Measurements from ENCODE around the gene GIT2.

Gene GIT2

DNA sequence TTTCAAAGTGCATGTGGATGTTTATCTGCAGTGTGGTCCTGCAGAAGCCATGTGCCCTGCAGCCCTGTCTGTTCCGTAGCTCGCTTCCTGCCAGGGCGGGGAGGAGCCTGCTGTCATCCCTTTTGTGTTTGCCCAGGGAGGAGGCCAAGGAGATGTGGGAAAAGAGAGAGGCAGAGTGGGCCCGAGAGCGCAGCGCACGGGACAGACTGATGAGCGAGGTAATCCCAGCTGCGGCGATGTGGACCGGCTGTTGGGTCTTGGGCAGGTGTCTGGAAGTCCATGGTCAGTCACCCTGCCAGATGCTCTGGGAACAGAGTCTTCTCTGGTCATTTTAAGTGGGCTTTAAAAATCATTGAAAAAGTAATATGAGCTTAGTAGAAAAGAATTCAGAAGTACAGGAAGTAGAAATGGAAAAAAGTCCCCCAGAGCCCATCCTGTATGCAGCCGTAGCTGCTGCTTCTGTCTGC, 83.3 kb downstream of the GIT2 start:
- Histone ChIP-seq H3K18ac (ENCODE audit: low read depth in 1 of 2, low read length in 2 of 2) (no peak overlapping the region), H2BK120ac (ENCODE audit: low read depth, low read length) (no peak overlapping the region), H3K27ac (ENCODE audit: low read length, poor library complexity, severe bottlenecking) (no peak overlapping the region), H3K4me1 (ENCODE audit: control insufficient read depth, insufficient read depth, low read depth, low read length) (peaks cover 1% of the 10 kb centered on the region), H2BK5ac (ENCODE audit: low read depth, low read length, poor library complexity, severe bottlenecking) (no peak overlapping the region), H2BK12ac (ENCODE audit: low read length in 2 of 2) (no peak overlapping the region), H2AFZ (ENCODE audit: low read depth, low read length) (no peak overlapping the region), H3K4me2 (ENCODE audit: low read length, poor library complexity, severe bottlenecking) (no peak overlapping the region), H4K8ac (ENCODE audit: low read length) (no peak overlapping the region), H2BK15ac (ENCODE audit: low read depth, poor library complexity, severe bottlenecking) (no peak overlapping the region), H3K36me3 (ENCODE audit: control insufficient read depth in 1 of 2, insufficient read depth in 2 of 2, low read depth in 1 of 2, low read length in 2 of 2) (peaks cover 57 to 98% of the 10 kb centered on the region in 2 experiments), H3K27me3 (ENCODE audit: control insufficient read depth in 1 of 2, insufficient read depth in 1 of 2, low read length in 2 of 2) (no peaks in the 10 kb centered on the region), H3K9me3 (ENCODE audit: control insufficient read depth, low read length) (no peaks in the 10 kb centered on the region), H2AK5ac (ENCODE audit: low read length, severe bottlenecking) (no peak overlapping the region), H3K14ac (ENCODE audit: low read length in 2 of 2) (no peak overlapping the region), H3K9ac (ENCODE audit: low read length) (no peak overlapping the region), H3K4me3 (ENCODE audit: insufficient read depth in 1 of 2, low read depth in 1 of 2, low read length in 2 of 2) (no peak overlapping the region), H4K91ac (ENCODE audit: low read length) (no peak overlapping the region), H3K4ac (ENCODE audit: low read depth in 1 of 2, low read length in 2 of 2) (no peak overlapping the region), H3K79me1 (replicated peaks; ENCODE audit: low read length, poor library complexity, severe bottlenecking) (peaks cover 2% of the 10 kb centered on the region), H3K23ac (ENCODE audit: low read length in 2 of 2) (no peak overlapping the region)
- no peak for DNase-seq
- 82% methylated on average over 12 of the region's 12 CpGs for WGBS

DNA sequence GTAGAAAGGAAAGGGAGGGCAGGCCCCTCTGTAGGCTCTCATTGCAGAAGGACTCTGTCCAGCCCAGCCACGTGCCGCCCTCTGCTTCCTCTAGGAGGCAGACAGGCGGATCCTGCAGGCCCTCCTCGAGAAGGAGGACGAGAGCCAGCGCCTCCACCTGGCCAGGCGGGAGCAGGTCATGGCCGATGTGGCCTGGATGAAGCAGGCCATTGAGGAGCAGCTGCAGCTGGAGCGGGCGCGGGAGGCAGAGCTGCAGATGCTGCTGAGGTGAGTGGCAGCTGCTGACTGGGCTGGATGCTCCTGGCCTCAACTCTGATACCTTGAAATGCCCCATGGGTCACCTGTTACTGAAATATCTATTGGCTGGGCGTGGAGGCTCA, 85.2 kb downstream of the GIT2 start:
- no peak overlapping the region for H3K4me2 ChIP-seq (ENCODE audit: low read length, poor library complexity, severe bottlenecking)
- no peak overlapping the region for H2BK120ac ChIP-seq (ENCODE audit: low read depth, low read length)
- H3K27me3 ChIP-seq (ENCODE audit: control insufficient read depth in 1 of 2, insufficient read depth in 1 of 2, low read length in 2 of 2), result no peaks in the 10 kb centered on the region
- H3K14ac ChIP-seq (ENCODE audit: low read length in 2 of 2), result no peak overlapping the region
- H3K9me3 ChIP-seq (ENCODE audit: control insufficient read depth, low read length), result no peaks in the 10 kb centered on the region
- no peak overlapping the region for H3K18ac ChIP-seq (ENCODE audit: low read depth in 1 of 2, low read length in 2 of 2)
- H3K36me3 ChIP-seq (ENCODE audit: control insufficient read depth in 1 of 2, insufficient read depth in 2 of 2, low read depth in 1 of 2, low read length in 2 of 2), result peaks cover 65 to 98% of the 10 kb centered on the region in 2 experiments
- H2AK5ac ChIP-seq (ENCODE audit: low read length, severe bottlenecking), result no peak overlapping the region
- H3K79me1 ChIP-seq (replicated peaks; ENCODE audit: low read length, poor library complexity, severe bottlenecking), result peaks cover 2% of the 10 kb centered on the region
- no peak overlapping the region for H2BK12ac ChIP-seq (ENCODE audit: low read length in 2 of 2)
- no peak overlapping the region for H3K23ac ChIP-seq (ENCODE audit: low read length in 2 of 2)
- WGBS, result 65% methylated on average over 12 of the region's 12 CpGs
- H3K27ac ChIP-seq (ENCODE audit: low read length, poor library complexity, severe bottlenecking), result no peak overlapping the region
- H4K8ac ChIP-seq (ENCODE audit: low read length), result no peak overlapping the region
- no peak overlapping the region for H3K4me3 ChIP-seq (ENCODE audit: insufficient read depth in 1 of 2, low read depth in 1 of 2, low read length in 2 of 2)
- DNase-seq, result peak; percentile 28
- no peak overlapping the region for H2BK5ac ChIP-seq (ENCODE audit: low read depth, low read length, poor library complexity, severe bottlenecking)
- H3K9ac ChIP-seq (ENCODE audit: low read length), result no peak overlapping the region
- no peak overlapping the region for H2BK15ac ChIP-seq (ENCODE audit: low read depth, poor library complexity, severe bottlenecking)
- no peak overlapping the region for H4K91ac ChIP-seq (ENCODE audit: low read length)
- no peak overlapping the region for H3K4ac ChIP-seq (ENCODE audit: low read depth in 1 of 2, low read length in 2 of 2)
- no peak overlapping the region for H2AFZ ChIP-seq (ENCODE audit: low read depth, low read length)
- peaks cover 1% of the 10 kb centered on the region for H3K4me1 ChIP-seq (ENCODE audit: control insufficient read depth, insufficient read depth, low read depth, low read length)

DNA sequence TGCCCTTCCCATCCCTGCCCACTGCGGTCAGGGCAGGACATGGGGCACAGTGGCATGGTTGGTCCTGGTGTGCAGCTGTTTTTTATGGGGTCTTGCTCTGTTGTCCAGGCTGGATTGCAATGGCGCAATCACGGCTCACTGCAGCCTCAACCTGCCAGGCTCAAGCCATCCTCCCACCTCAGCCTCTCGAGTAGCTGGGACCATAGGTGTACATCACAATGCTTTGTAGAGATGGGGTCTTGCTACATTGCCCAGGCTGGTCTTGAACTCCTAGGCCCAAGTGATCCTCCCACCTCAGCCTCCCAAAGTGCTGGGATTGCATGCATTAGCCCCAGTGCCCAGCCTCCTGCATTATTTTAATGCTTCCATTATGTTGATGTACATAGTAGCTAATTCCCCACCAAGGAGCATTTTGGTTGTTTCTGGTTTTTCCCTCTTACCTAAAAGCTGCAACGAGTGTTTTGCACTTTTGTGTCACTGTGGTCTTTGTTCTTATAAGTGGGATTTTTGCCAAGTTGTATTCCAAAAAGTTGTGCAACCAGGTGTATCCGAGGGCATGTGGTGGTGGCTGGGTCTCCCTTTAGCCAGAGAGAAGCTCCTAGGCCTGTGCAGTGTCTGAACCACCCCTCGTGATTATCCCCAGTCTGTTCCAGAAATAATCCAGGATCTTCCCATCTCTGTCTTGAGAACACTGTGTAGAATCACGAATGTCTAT, 85.8 kb downstream of the GIT2 start:
- Histone ChIP-seq H2AFZ (ENCODE audit: low read depth, low read length) (no peak overlapping the region), H4K91ac (ENCODE audit: low read length) (no peak overlapping the region), H2BK120ac (ENCODE audit: low read depth, low read length) (no peak overlapping the region), H3K18ac (ENCODE audit: low read depth in 1 of 2, low read length in 2 of 2) (no peak overlapping the region), H3K23ac (ENCODE audit: low read length in 2 of 2) (no peak overlapping the region), H3K9ac (ENCODE audit: low read length) (no peak overlapping the region), H3K27me3 (ENCODE audit: control insufficient read depth in 1 of 2, insufficient read depth in 1 of 2, low read length in 2 of 2) (no peaks in the 10 kb centered on the region), H2AK5ac (ENCODE audit: low read length, severe bottlenecking) (no peak overlapping the region), H2BK12ac (ENCODE audit: low read length in 2 of 2) (no peak overlapping the region), H3K14ac (ENCODE audit: low read length in 2 of 2) (no peak overlapping the region), H2BK15ac (ENCODE audit: low read depth, poor library complexity, severe bottlenecking) (no peak overlapping the region), H3K4me3 (ENCODE audit: insufficient read depth in 1 of 2, low read depth in 1 of 2, low read length in 2 of 2) (no peak overlapping the region), H3K36me3 (ENCODE audit: control insufficient read depth in 1 of 2, insufficient read depth in 2 of 2, low read depth in 1 of 2, low read length in 2 of 2) (peaks cover 63 to 98% of the 10 kb centered on the region in 2 experiments), H3K9me3 (ENCODE audit: control insufficient read depth, low read length) (no peaks in the 10 kb centered on the region), H4K8ac (ENCODE audit: low read length) (no peak overlapping the region), H2BK5ac (ENCODE audit: low read depth, low read length, poor library complexity, severe bottlenecking) (no peak overlapping the region), H3K4ac (ENCODE audit: low read depth in 1 of 2, low read length in 2 of 2) (no peak overlapping the region), H3K79me1 (replicated peaks; ENCODE audit: low read length, poor library complexity, severe bottlenecking) (peaks cover 2% of the 10 kb centered on the region), H3K4me1 (ENCODE audit: control insufficient read depth, insufficient read depth, low read depth, low read length) (peaks cover 1% of the 10 kb centered on the region), H3K4me2 (ENCODE audit: low read length, poor library complexity, severe bottlenecking) (no peak overlapping the region), H3K27ac (ENCODE audit: low read length, poor library complexity, severe bottlenecking) (no peak overlapping the region)
- whole genome bisulfite sequencing, result 92% methylated on average over 7 of the region's 8 CpGs
- no peak for DNase-seq

DNA sequence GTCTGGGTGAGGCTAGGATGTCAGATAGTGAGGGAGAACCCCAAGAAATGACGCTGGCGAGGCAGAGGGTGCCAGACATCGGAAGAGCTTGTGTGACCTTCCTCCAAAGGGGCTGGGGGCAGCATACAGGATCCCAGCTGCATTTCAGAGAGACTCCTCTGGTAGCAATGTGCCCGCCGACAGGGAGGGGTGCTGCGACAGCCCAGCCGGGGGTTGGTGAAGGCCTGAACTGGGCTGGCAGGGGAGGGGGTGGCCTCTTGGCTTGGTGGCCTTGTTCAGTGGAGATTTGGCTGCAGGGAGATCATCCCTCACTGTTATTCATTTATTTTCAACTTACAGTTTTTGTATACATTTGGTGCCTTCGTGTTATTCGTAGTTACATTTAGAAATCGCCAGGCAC, 90.9 kb downstream of the GIT2 start:
- Histone ChIP-seq H3K27me3 (ENCODE audit: control insufficient read depth in 1 of 2, insufficient read depth in 1 of 2, low read length in 2 of 2) (no peaks in the 10 kb centered on the region), H3K79me1 (replicated peaks; ENCODE audit: low read length, poor library complexity, severe bottlenecking) (peaks cover 13% of the 10 kb centered on the region), H3K9me3 (ENCODE audit: control insufficient read depth, low read length) (no peaks in the 10 kb centered on the region), H3K14ac (ENCODE audit: low read length in 2 of 2) (no peak overlapping the region), H3K9ac (ENCODE audit: low read length) (no peak overlapping the region), H2AK5ac (ENCODE audit: low read length, severe bottlenecking) (no peak overlapping the region), H2BK5ac (ENCODE audit: low read depth, low read length, poor library complexity, severe bottlenecking) (no peak overlapping the region), H3K18ac (ENCODE audit: low read depth in 1 of 2, low read length in 2 of 2) (no peak overlapping the region), H2BK12ac (ENCODE audit: low read length in 2 of 2) (no peak overlapping the region), H2BK120ac (ENCODE audit: low read depth, low read length) (no peak overlapping the region), H4K91ac (ENCODE audit: low read length) (no peak overlapping the region), H4K8ac (ENCODE audit: low read length) (no peak overlapping the region), H3K4me2 (ENCODE audit: low read length, poor library complexity, severe bottlenecking) (no peak overlapping the region), H3K27ac (ENCODE audit: low read length, poor library complexity, severe bottlenecking) (no peak overlapping the region), H3K4ac (ENCODE audit: low read depth in 1 of 2, low read length in 2 of 2) (no peak overlapping the region), H2BK15ac (ENCODE audit: low read depth, poor library complexity, severe bottlenecking) (no peak overlapping the region), H3K4me3 (ENCODE audit: insufficient read depth in 1 of 2, low read depth in 1 of 2, low read length in 2 of 2) (no peak overlapping the region), H3K23ac (ENCODE audit: low read length in 2 of 2) (no peak overlapping the region), H3K4me1 (ENCODE audit: control insufficient read depth, insufficient read depth, low read depth, low read length) (peaks cover 3% of the 10 kb centered on the region), H2AFZ (ENCODE audit: low read depth, low read length) (peak overlapping the region; percentile 62), H3K36me3 (ENCODE audit: control insufficient read depth in 1 of 2, insufficient read depth in 2 of 2, low read depth in 1 of 2, low read length in 2 of 2) (peaks cover 55 to 76% of the 10 kb centered on the region in 2 experiments)
- no peak for DNase-seq
- WGBS, result 94% methylated on average over 10 of the region's 10 CpGs
